PC-3 (cell line): ENCODE data around the gene FGFBP3. TPM values are rescaled to one million over a fixed set of nuclear protein-coding genes. Genes with fewer than 3 reads are reported as not detected.

Source experiments
- ATAC-seq: fragments of 200-7000 bp; cut with Tn5 transposase; 2 replicates; pipeline ENCODE4 v1.9.1; 2020; ENCODE audit warnings: mild to moderate bottlenecking, moderate library complexity
- BruUV-seq: library from RNA; stranded (reverse); fragments of 400-500 nt; replicated peaks from 2 replicates; lab custom pipeline; 2021; lab: Mats Ljungman, UMichigan
- CTCF ChIA-PET: fragments of 300-600 bp; sonication (Branson Sonifier 250); formaldehyde crosslinking; loops from one replicate; lab custom pipeline; 2022; ENCODE audit warnings: antibody characterized with exemption; lab: Charles Lee
- POLR2A ChIA-PET: fragments of 300-600 bp; sonication (Branson Sonifier 250); formaldehyde crosslinking; loops from one replicate; lab custom pipeline; 2022; ENCODE audit warnings: antibody characterized with exemption; ENCODE audit not compliant: unreplicated experiment; lab: Charles Lee
- DNase-seq: peaks from one replicate; pipeline ENCODE4 v3.0.0-alpha.2; 2015
- H2AFZ ChIP-seq: fragments of 300-600 bp; sonication (generic); 2 replicates; pipeline ENCODE4 v1.6.0; 2016; ENCODE audit warnings: antibody characterized with exemption, low read length
- H3F3A ChIP-seq: fragments of 300-600 bp; sonication (generic); one replicate; pipeline ENCODE4 v1.6.0; 2017; ENCODE audit warnings: antibody characterized with exemption, low read length, control low read depth, mild to moderate bottlenecking; ENCODE audit not compliant: unreplicated experiment
- H3K27ac ChIP-seq: fragments of 300-600 bp; sonication (generic); 2 replicates; pipeline ENCODE4 v1.5.1; 2016; ENCODE audit warnings: mild to moderate bottlenecking, low read length
- H3K27me3 ChIP-seq: fragments of 300-600 bp; sonication (generic); 2 replicates; pipeline ENCODE4 v1.6.1; 2016; ENCODE audit warnings: low read length, mixed read lengths
- H3K36me3 ChIP-seq: fragments of 300-600 bp; sonication (generic); 2 replicates; pipeline ENCODE4 v1.6.1; 2016; ENCODE audit warnings: low read depth, mixed run types, low read length, mixed read lengths
- H3K4me1 ChIP-seq: fragments of 300-600 bp; sonication (generic); 2 replicates; pipeline ENCODE4 v1.5.1; 2016; ENCODE audit warnings: low read length; ENCODE audit not compliant: insufficient read depth
- H3K4me2 ChIP-seq: fragments of 300-600 bp; sonication (generic); 2 replicates; pipeline ENCODE4 v1.6.0; 2016; ENCODE audit warnings: low read length
- H3K4me3 ChIP-seq: fragments of 300-600 bp; sonication (generic); 2 replicates; pipeline ENCODE4 v1.5.1; 2016; ENCODE audit warnings: mild to moderate bottlenecking, low read length, mixed read lengths
- H3K79me2 ChIP-seq: fragments of 300-600 bp; sonication (generic); 2 replicates; pipeline ENCODE4 v1.6.1; 2017; ENCODE audit warnings: low read length, mixed read lengths
- H3K9ac ChIP-seq: fragments of 300-600 bp; sonication (generic); 2 replicates; pipeline ENCODE4 v1.6.0; 2016; ENCODE audit warnings: mild to moderate bottlenecking, low read length
- H3K9me2 ChIP-seq: fragments of 300-600 bp; sonication (generic); replicated peaks from 2 replicates; pipeline ENCODE4 v1.6.1; 2016; ENCODE audit warnings: mixed run types, low read length, mixed read lengths
- H3K9me3 ChIP-seq: fragments of 300-600 bp; sonication (generic); 2 replicates; pipeline ENCODE4 v1.6.1; 2016; ENCODE audit warnings: low read length, mixed read lengths
- H4K20me1 ChIP-seq: fragments of 300-600 bp; sonication (generic); 2 replicates; pipeline ENCODE4 v1.6.1; 2016; ENCODE audit warnings: low read length, mixed read lengths
- EZH2 ChIP-seq: fragments of 300-600 bp; sonication (generic); IDR thresholded peaks from one replicate; pipeline ENCODE4 v1.6.1; 2017; ENCODE audit warnings: antibody characterized with exemption, mild to moderate bottlenecking, low read length; ENCODE audit not compliant: unreplicated experiment
- EZH2phosphoT487 ChIP-seq: fragments of 300-600 bp; sonication (generic); IDR thresholded peaks from 2 replicates; pipeline ENCODE4 v1.6.1; 2018; ENCODE audit warnings: mild to moderate bottlenecking, antibody characterized with exemption, low read length, borderline replicate concordance
- intact Hi-C: fragments of 100-400 bp; cut with micrococcal nuclease; formaldehyde crosslinking; loops from 2 replicates; pipeline ENCODE4 v1.9.0; 2023
- total RNA-seq: library from RNA; depleted of rRNA; stranded (reverse); fragments of >200 nt; gene quantifications from 2 replicates; pipeline ENCODE4 v1.2.3, GENCODE V29; 2014
- TF ChIP-seq, protein P1 (sequence below): fragments of 300-600 bp; sonication (generic); conservative IDR thresholded peaks from 2 replicates; pipeline ENCODE4 v1.5.1; 2017; ENCODE audit warnings: antibody characterized with exemption, low read depth, mild to moderate bottlenecking, low read length

The FGFBP3 gene
- total RNA-seq, 1 experiment from 2014 or later, result 1.2 TPM

DNA sequence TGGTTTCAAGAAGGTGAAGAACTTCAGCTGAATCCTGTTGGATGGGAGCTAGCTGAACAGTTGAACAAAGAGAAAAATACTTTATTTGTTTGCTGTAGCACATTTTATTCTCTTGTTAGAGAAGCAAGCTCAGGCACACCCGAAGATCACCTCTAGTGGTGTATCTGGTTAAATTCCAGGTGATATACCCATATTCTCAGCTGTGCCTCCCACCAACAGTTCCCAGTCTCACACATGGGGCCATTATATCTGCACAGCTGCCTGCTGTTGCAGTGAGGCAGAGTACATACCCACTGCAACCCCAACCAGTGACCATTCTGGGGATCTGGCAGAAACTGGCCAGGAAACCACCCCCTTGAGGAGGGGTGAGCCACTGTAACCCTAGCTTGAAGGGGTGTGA is 23.5 kb upstream of the FGFBP3 start:
- Histone ChIP-seq H3K9me3 (no peaks in the 10 kb centered on the region), H3K4me2 (no peak overlapping the region), H3K79me2 (peaks cover 94% of the 10 kb centered on the region), H3K4me1 (peaks cover 45% of the 10 kb centered on the region), H4K20me1 (0 out of 2 replicates have a peak, but pooled peaks cover 3% of the 10 kb centered on the region), H3K4me3 (no peak overlapping the region), H3K27me3 (no peaks in the 10 kb centered on the region), H3K9ac (no peak overlapping the region), H3K27ac (no peak overlapping the region), H3K36me3 (peaks cover 18% of the 10 kb centered on the region), H2AFZ (no peak overlapping the region), H3F3A (peaks cover 12% of the 10 kb centered on the region), H3K9me2 (no peaks in the 10 kb centered on the region)
- intact Hi-C loops, result no loop called here
- DNase-seq, result no peak
- TF ChIP-seq EZH2phosphoT487 (no peak), EZH2 (no peak)
- TF ChIP-seq, protein P1, sequence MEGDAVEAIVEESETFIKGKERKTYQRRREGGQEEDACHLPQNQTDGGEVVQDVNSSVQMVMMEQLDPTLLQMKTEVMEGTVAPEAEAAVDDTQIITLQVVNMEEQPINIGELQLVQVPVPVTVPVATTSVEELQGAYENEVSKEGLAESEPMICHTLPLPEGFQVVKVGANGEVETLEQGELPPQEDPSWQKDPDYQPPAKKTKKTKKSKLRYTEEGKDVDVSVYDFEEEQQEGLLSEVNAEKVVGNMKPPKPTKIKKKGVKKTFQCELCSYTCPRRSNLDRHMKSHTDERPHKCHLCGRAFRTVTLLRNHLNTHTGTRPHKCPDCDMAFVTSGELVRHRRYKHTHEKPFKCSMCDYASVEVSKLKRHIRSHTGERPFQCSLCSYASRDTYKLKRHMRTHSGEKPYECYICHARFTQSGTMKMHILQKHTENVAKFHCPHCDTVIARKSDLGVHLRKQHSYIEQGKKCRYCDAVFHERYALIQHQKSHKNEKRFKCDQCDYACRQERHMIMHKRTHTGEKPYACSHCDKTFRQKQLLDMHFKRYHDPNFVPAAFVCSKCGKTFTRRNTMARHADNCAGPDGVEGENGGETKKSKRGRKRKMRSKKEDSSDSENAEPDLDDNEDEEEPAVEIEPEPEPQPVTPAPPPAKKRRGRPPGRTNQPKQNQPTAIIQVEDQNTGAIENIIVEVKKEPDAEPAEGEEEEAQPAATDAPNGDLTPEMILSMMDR, result no peak
- BruUV-seq, result no TSS peak
- ChIA-PET CTCF (no interaction called here), POLR2A (interaction anchor here (0.6 to 0.7 kb wide), 2 partner anchors 9 to 12 kb away, joined by 3 read pairs; no protein-coding TSS in a partner anchor)
- ATAC-seq, result no peak

DNA sequence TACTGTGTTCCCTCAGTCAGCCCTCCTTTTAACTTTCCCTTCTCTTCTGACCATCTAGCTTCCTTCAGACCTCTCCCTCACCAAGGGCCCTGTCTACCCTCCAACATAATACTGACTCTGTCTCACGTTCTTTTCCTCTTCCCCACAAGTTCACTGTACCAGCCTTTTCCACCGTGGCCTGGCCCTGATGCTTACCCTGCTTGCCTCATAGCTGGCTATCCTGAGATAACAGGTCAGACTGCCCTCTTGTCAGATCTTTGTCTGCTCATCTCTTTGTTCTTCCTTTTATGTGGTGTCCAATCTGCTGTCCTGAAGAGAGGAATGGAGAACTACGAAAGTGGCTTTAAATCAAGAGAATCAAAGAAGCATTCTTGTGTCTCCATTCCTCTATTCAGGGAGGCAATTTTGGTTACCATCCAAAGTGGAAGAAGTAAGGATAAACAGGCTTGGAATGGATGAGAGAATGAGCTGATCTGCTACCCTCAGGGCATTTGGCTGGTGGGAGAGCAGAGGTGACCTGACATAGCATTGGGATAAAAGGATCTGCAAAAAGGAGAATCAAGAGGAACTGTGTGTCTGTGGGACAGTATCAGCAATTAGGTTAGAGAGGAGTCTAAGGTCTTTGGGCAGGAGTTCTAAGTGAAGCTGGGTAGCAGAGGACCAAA is 22.4 kb upstream of the FGFBP3 start:
- H4K20me1 ChIP-seq, result 0 out of 2 replicates have a peak, but pooled peaks cover 4% of the 10 kb centered on the region
- TF ChIP-seq EZH2phosphoT487 (no peak), EZH2 (no peak)
- TF ChIP-seq, protein P1, result no peak

DNA sequence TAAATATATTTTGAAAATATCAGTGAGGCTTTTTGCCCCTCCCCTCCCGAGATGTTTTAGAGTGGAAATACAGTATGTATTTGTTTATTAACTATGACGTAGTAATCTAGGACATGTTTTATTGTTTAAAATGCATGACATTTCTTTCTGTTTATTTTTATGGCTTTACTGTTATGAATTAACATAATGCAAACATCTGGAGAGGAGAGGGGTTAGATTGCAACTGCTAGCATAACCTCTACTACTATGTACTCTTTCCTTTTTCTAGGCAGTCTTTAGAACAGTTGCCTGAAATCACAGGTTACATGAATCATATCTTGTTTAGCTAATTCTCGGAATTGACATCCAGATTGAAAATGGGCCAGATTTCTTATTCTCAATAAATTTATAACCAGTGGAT is 21.7 kb upstream of the FGFBP3 start:
- H3K27ac ChIP-seq, result no peak overlapping the region
- ATAC-seq, result peak; percentile 22; the same call in 1 of the 2 replicates
- POLR2A ChIA-PET, result no interaction called here

More for the DNA sequence above, 22.4 kb upstream of the FGFBP3 start:
- H3K9me3 ChIP-seq, result no peaks in the 10 kb centered on the region
- no peak overlapping the region for H3K4me3 ChIP-seq
- ChIA-PET POLR2A (no interaction called here), CTCF (no interaction called here)
- peaks cover 12% of the 10 kb centered on the region for H3F3A ChIP-seq
- no peak overlapping the region for H3K9ac ChIP-seq
- no peak overlapping the region for H2AFZ ChIP-seq
- H3K79me2 ChIP-seq, result peaks cover 94% of the 10 kb centered on the region
- no peaks in the 10 kb centered on the region for H3K9me2 ChIP-seq
- H3K4me2 ChIP-seq, result no peak overlapping the region
- H3K4me1 ChIP-seq, result peaks cover 46% of the 10 kb centered on the region
- H3K27me3 ChIP-seq, result no peaks in the 10 kb centered on the region
- H3K27ac ChIP-seq, result no peak overlapping the region
- BruUV-seq, result no TSS peak
- H3K36me3 ChIP-seq, result peaks cover 9% of the 10 kb centered on the region
- intact Hi-C loops, result no loop called here
- no peak for DNase-seq
- ATAC-seq, result no peak

More for the DNA sequence above, 21.7 kb upstream of the FGFBP3 start:
- no TSS peak for BruUV-seq
- Histone ChIP-seq H4K20me1 (0 out of 2 replicates have a peak, but pooled peaks cover 11% of the 10 kb centered on the region), H3K4me2 (peak overlapping the region; percentile 47; the same call in 1 of the 2 replicates), H3K4me1 (peaks cover 44% of the 10 kb centered on the region), H3K9ac (no peak overlapping the region), H3K79me2 (peaks cover 95% of the 10 kb centered on the region), H3F3A (peaks cover 12% of the 10 kb centered on the region), H3K27me3 (no peaks in the 10 kb centered on the region), H2AFZ (no peak overlapping the region), H3K9me2 (no peaks in the 10 kb centered on the region), H3K36me3 (peaks cover 11% of the 10 kb centered on the region; the same call in 1 of the 2 replicates), H3K9me3 (no peaks in the 10 kb centered on the region), H3K4me3 (no peak overlapping the region)
- no peak for TF ChIP-seq EZH2phosphoT487
- no peak for TF ChIP-seq EZH2
- TF ChIP-seq, protein P1, result no peak
- intact Hi-C loops, result no loop called here
- no peak for DNase-seq
- CTCF ChIA-PET, result no interaction called here
